ENCODE results near the gene APBA2. TPM values are rescaled to one million over a fixed set of nuclear protein-coding genes. Genes with fewer than 3 reads are reported as not detected.

APBA2 gene
- polyA plus RNA-seq, 2 of the 4 experiments (the other 2 are of a cell fraction) = 11.4 to 12.6 TPM

GRCh38 chr15:29106116-29106515 lies 220.3 kb downstream of the APBA2 start (continued):
- TF ChIP-seq CHD2 (IDR thresholded peaks at IDR 0.05; ENCODE audit: low read length, partially characterized antibody) (no peak), SMC3 (IDR thresholded peaks at IDR 0.05) (no peak), KDM5A (IDR thresholded peaks at IDR 0.05) (no peak)

DNA sequence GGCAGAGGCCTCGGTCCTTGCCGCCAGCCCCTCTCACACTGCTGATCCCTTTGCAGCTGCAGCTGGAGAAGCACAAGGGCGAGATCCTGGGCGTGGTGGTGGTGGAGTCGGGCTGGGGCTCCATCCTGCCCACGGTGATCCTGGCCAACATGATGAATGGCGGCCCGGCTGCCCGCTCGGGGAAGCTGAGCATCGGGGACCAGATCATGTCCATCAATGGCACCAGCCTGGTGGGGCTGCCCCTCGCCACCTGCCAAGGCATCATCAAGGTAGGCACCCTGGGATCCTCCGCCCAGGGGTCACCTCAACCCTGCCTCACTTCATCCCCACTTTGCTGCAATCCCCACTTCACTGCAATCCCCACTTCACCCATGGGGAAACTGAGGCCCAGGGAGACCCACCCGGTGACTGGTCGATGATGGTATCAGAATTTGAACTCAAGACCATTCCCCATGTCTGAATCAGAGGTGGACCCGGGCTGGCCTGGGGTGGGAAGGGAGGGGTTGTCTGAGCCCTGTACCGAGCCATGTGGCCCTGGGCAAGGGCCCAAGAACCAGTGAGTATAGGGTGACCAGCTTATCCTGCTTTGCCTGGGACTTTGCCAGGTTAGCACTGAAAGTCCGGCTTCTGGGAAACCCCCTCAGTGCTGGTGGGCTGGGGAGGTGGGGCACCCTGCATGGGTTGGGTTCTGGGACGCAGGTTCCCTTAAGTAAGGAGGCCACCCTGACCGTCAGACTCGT lies 220.9 kb downstream of the APBA2 start:
- Histone ChIP-seq H3K4me1 (no peaks in the 10 kb centered on the region), H3K4me3 (no peak overlapping the region), H3K4me2 (no peak overlapping the region), H3K9me3 (no peaks in the 10 kb centered on the region), H3K27ac (no peak overlapping the region)
- TF ChIP-seq, protein P1, sequence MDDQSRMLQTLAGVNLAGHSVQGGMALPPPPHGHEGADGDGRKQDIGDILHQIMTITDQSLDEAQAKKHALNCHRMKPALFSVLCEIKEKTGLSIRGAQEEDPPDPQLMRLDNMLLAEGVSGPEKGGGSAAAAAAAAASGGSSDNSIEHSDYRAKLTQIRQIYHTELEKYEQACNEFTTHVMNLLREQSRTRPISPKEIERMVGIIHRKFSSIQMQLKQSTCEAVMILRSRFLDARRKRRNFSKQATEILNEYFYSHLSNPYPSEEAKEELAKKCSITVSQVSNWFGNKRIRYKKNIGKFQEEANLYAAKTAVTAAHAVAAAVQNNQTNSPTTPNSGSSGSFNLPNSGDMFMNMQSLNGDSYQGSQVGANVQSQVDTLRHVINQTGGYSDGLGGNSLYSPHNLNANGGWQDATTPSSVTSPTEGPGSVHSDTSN (IDR thresholded peaks at IDR 0.05) = no peak
- TF ChIP-seq HOXB5 (CRISPR knock-in tag; IDR thresholded peaks at IDR 0.05) (no peak), ATOH8 (CRISPR knock-in tag; IDR thresholded peaks at IDR 0.05; ENCODE audit: low read depth) (no peak), HOXA7 (CRISPR knock-in tag; IDR thresholded peaks at IDR 0.05) (no peak), JUNB (IDR thresholded peaks at IDR 0.05) (no peak), JUN (IDR thresholded peaks at IDR 0.05) (no peak), MAFK (IDR thresholded peaks at IDR 0.05; ENCODE audit: partially characterized antibody) (no peak), FOSL2 (IDR thresholded peaks at IDR 0.05) (no peak), FOSL2 (CRISPR knock-in tag; IDR thresholded peaks at IDR 0.05) (no peak), HDAC2 (IDR thresholded peaks at IDR 0.05) (no peak), ZSCAN20 (CRISPR knock-in tag; IDR thresholded peaks at IDR 0.05) (no peak), RFX5 (IDR thresholded peaks at IDR 0.05) (no peak), NR3C1 (IDR thresholded peaks at IDR 0.05) (no peak), CBX2 (IDR thresholded peaks at IDR 0.05; ENCODE audit: borderline replicate concordance, low read depth) (no peak), ZC3H11A (IDR thresholded peaks at IDR 0.05) (no peak), GATA3 (IDR thresholded peaks at IDR 0.05; ENCODE audit: borderline replicate concordance) (no peak), POLR2AphosphoS2 (conservative IDR thresholded peaks at IDR 0.05; ENCODE audit: low read length) (no peak)
- TF ChIP-seq, protein P2, sequence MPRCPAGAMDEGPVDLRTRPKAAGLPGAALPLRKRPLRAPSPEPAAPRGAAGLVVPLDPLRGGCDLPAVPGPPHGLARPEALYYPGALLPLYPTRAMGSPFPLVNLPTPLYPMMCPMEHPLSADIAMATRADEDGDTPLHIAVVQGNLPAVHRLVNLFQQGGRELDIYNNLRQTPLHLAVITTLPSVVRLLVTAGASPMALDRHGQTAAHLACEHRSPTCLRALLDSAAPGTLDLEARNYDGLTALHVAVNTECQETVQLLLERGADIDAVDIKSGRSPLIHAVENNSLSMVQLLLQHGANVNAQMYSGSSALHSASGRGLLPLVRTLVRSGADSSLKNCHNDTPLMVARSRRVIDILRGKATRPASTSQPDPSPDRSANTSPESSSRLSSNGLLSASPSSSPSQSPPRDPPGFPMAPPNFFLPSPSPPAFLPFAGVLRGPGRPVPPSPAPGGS (IDR thresholded peaks at IDR 0.05) = no peak
- FAIRE-seq = no peak
- ATAC-seq = no peak
- ChIA-PET POLR2A (no interaction called here), CTCF (interaction anchor here (2.5 to 9.8 kb wide), 3 partner anchors 14 to 33 kb away, joined by 8 to 228 read pairs (median 116); no protein-coding TSS in a partner anchor)
- no peak for DNase-seq (ENCODE audit: low read depth in 1 of 2, low spot score in 1 of 2)
- WGBS (ENCODE audit: missing lambda C conversion rate) = 86% methylated on average over 14 of the region's 21 CpGs

DNA sequence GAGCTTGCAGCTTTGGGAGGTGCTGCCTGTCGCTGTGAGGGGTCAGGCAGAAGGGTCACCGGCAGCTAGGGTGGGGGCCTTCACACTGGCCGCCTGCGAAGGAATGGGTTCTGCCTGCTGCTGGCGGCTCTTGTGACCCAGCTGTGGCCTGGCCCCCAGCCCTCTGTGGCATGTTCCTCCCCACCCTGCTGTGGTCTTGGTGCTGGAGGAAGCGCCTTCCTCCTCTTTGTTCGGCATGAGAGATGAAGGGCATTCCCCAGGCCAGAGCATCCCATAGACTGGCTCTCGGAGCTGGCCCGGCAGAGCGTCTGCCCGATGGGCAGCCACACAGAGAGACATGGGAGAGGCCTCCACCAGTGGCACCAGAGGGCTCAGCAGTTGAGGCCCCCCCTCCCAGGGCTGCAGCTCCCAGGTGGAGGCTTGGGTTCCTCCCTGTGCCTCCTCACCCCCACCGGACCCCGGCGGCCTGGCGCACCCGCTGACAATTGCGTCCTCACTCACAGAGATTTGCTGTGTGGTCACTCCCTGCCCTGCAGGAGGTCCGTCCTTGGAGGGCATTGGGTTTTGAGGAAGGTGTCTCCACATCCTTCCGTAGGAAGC lies 221.6 kb downstream of the APBA2 start:
- no peak for ATAC-seq
- Histone ChIP-seq H3K9me3 (no peaks in the 10 kb centered on the region), H3K4me1 (no peaks in the 10 kb centered on the region), H3K4me2 (no peak overlapping the region), H3K4me3 (no peak overlapping the region), H3K27ac (no peak overlapping the region)
- 90% methylated on average over 18 of the region's 19 CpGs for WGBS (ENCODE audit: missing lambda C conversion rate)
- no peak for DNase-seq (ENCODE audit: low read depth in 1 of 2, low spot score in 1 of 2)
- TF ChIP-seq MAZ (IDR thresholded peaks at IDR 0.05; ENCODE audit: borderline replicate concordance, low read depth, low read length) = no peak
- no peak for TF ChIP-seq EHF (CRISPR knock-in tag; IDR thresholded peaks at IDR 0.05)
- TF ChIP-seq ELK1 (IDR thresholded peaks at IDR 0.05; ENCODE audit: low read depth, low read length) = no peak
- TF ChIP-seq ATOH8 (CRISPR knock-in tag; IDR thresholded peaks at IDR 0.05; ENCODE audit: low read depth) = no peak
- no peak for TF ChIP-seq FOSB (CRISPR knock-in tag; IDR thresholded peaks at IDR 0.05)
- no peak for FAIRE-seq
- CTCF ChIA-PET = interaction anchor here (1.0 to 9.8 kb wide), 5 partner anchors 7 to 172 kb away, joined by 3 to 228 read pairs (median 8); no protein-coding TSS in a partner anchor
- POLR2A ChIA-PET = no interaction called here
